8988T (cell line): ENCODE measurements around the gene SPAG16.
"Not testable (repeated sequence)": the region's sequence is repeated elsewhere in the genome, so short reads cannot be mapped to it uniquely, and the experiment has no call there.

Experiments used
- DNase-seq: peaks from one replicate; pipeline ENCODE4 v3.0.0; 2011

The SPAG16 gene

DNA sequence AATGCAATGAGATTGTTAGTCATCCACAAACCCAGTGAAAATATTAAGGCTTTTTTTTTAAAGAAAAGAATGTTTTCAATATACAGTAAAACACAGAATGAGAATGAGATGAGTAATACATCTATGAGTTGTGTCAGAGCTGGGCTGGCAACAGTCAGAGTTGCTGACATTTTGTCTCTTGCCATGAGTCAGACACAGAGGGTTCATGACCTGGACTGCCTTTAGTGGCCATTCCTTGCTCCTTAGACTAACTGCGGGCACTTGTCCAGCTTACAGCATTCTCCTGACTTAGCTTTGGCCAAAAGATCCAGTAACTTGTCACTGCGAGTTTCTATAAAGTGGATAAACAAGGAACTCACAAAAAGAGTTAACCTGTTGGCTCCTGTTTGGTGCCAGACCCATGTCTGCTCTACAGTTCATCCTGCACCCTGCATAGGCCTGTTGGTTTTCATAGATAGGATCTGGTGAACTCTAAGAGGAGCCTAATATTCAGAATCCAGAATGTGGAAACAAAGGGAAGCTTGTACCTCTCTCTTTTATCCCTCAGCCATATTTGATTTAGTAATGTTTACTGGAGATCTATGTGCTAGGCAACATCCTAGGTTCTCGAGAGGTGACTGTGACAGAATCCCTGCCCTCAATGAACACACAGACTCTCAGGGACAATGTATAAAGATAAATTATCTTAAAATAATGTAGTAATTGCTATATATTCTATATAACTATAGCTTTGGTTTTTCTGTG is 735.1 kb downstream of the SPAG16 start:
- no peak for DNase-seq

GRCh38 chr2:214019973-214020345 is 735.7 kb downstream of the SPAG16 start:
- no peak for DNase-seq

GRCh38 chr2:214029190-214029589 is 744.9 kb downstream of the SPAG16 start:
- DNase-seq: no peak

- no peak for DNase-seq
Measured at GRCh38 chr2:214031566-214031965, 747.3 kb downstream of the SPAG16 start.

GRCh38 chr2:214034417-214034816 is 750.2 kb downstream of the SPAG16 start:
- no peak for DNase-seq

DNA sequence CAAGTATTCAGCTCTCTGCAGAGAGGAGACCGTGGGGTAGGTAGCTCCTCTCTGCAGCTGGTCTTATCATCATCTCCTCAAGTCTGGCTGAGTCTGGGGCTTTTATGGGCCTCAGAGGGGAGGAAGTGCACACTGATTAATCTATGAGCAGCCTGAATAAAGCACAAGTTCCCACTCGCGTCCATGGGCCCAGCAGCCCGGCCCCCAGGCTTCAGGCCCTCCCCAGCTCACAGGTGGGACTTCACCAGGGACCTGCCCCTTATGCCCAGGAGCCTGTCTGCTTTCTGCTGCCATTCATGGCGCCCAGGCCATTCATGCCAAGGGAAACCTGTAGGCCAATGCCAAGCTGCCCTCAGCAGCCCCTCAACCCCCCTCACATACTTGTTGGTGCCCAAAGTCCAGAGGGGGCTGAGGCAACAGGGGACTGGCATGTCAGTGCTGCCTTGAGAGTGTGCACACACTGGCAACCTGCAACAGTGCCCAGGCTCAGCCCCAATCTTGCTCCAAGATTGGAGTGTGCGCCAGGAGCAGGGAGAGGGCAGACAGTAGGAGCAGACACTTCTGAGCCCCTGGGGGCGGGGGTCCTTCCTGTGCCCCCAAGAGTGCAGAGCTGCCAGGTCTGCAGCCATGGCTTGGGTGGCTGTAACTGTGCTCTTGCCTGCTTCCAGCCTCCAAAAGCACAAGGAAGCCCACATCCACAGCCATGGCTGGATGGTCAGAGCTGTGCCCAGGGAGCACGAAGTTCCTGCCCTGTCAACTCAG is 751.0 kb downstream of the SPAG16 start:
- DNase-seq: no peak

DNA sequence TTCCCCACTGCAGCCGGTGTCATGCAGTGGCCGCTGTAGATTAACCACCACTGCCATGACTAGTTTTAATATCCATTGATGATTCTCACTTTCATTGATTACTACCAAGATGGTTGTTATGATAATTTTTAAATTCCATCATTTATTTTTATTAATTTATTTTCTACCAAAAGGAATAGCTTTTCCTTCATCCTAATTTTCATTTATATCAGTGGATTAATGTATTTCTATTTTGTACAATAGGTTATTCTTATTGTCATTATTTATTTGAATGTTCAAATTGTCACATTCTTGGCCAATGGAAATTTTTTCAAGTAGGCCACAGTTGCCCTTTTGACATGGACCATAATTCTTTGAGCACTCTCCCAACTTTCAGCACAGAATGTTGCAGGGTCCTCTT is 751.7 kb downstream of the SPAG16 start:
- no peak for DNase-seq

DNA sequence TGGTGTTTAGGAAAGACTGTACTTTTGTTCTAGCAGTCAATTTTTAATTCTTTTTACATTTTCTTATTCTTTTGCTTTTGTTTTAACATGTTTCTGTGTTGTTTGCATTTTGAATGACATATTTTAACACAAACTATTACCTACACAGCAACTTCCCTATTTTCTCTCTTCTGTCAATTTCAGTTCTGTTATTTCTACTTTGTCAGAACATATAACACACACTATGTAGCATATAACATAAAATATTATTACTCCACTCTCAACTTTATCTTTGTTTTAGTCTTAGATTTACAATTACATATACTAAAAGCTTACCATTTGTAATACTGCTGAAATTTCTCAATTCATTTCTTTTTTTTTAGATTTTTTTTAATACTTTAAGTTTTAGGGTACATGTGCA is 753.9 kb downstream of the SPAG16 start:
- no peak for DNase-seq

DNA sequence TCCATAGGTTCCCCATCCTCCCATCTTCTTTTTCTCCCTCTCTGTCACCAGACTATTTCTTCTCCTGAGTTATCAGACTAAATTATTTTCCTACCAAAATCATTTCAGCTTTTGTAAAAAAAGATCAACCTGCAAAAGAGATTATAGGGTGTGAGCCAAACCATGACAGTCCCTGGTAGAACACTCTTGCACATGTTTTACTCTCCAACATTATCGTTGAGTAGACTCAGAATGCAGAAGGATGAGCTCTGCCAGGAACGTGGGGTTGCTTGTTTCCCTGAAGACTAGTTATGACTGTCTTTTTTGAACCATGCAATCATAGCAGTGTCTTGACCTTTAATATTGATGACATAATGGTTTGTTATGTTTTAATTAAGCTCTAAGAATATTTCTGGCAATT is 766.5 kb downstream of the SPAG16 start:
- no peak for DNase-seq

DNA sequence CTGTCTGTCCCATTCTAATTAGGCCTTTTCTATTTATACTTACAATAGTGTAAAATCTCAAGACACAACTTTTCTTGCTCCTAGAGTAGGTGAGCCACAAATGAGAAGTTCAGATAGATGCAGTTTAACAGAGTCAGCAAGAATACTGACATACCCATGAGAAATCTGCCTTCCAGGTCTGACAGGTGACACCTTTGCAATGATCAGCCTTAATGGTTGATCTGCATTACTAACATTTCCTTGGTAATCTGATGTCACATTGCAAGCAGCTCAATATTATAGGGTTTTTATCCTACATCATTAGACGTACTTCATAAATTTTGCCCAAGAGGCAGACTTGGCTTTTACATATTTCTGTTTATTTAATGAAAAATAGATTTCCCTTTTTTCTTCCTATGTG is 767.3 kb downstream of the SPAG16 start:
- DNase-seq: no peak

DNA sequence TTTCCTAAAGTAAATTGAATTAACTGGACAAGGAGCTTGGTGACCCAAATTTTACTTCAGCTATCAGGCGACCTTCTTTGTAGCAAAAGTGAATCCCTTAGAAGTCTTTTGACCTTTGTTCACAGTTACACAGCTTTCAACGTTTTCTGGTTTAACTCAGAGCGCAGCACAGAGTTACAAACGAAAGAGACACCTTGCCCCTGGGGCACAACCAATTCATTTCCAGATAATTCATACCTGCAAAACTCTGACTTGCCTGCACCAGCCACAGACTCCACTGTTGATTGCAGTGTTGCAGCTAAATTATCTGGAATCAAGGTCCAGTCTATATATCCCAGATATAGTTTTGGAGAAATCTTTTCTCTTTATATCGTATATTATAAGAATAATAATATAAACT is 768.0 kb downstream of the SPAG16 start:
- DNase-seq: no peak

DNA sequence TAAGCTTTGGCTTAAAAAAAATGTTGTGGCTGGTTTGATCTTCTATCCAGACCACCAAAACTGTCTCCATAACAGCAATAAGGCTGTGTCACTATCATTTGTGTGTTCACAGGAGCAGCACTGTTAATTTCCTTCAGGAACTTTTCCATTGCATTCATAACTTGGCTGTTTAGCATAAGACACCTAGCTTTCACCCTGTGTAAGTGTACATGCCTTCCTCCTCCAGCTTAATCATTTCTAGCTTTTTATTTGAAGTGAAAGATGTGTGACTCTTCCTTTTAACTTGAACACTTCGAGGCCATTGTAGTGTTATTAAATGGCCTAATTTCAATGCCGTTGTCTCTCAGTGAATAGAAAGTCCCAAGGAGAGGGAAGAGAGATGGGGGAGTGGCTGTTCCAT is 773.7 kb downstream of the SPAG16 start:
- DNase-seq: no peak

GRCh38 chr2:214062279-214062678 is 778.0 kb downstream of the SPAG16 start:
- DNase-seq: not testable (repeated sequence)

DNA sequence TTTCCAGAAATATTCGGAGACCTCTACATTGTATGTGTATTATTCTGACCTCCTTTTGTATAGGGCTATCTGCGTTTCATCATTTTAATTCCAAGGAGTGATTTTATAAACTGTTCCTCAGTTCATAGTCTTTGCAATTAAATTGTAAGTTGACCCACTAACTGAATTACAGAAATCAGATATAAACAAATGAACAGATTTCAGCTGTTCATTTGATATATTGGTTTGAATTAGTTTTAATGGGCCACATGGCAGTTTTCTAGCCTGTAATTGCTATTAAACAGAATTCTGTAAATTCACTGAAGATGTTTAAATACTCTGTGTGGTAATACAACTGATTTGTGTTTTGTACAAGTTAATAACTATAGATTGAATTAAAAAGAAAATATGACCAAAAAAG is 780.2 kb downstream of the SPAG16 start:
- no peak for DNase-seq

DNA sequence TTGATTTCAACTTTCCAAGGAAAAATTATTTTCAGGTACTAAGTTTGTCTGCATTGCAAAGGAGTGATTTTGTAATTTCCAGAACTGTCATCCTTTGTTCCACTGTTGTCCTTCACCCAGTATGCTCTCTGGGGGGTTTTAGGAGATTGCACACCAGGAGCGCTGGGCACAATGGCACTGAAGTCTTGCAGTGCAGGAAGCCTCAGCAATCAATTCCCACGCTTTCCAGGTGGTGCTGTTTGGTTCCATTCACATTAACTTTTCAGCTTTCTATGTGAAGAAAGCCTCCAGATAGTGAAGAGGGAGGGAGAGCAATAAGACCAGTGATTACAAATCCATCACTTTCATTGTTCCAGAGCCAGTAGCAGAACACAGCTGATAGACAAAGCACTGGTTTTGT is 782.6 kb downstream of the SPAG16 start:
- DNase-seq: no peak

DNA sequence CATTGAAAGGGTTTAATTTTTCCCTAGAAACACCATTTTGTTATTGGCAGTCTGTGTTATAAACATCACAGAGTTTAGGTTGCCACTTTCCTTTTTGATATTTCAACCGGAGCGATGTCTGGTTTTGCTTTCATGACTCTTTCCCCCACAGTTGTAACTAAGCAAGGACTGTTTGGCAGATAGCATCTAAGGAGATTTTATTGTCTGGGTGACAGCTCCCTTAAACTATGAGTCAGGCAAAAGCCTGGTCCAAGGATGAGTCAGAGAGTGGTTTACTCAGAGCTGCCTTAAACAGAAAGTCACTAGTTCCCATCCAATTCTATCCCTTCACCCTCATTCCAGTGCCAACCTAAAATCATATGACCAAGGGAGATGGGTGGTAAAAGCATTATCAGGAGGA is 785.0 kb downstream of the SPAG16 start:
- DNase-seq: peak; percentile 9

DNA sequence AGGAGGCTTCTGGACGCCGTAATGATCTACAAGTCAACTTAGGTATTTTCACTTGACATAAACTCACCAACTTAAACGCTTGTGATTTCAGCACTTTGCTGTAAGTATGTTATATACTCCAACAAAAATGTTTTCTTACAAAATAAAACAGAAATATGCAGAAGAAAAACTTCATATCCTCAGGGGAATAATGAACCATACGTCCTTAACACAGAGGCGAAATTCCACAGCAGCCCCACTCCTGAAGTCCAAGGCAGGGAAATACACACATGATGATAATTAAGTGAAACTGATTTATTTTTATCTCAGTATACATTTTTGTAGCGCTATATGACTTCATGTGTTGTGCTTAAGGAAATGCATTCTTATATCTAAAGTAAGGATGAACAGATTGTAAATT is 791.2 kb downstream of the SPAG16 start:
- no peak for DNase-seq

- no peak for DNase-seq
Measured at GRCh38 chr2:214076527-214076926, 792.3 kb downstream of the SPAG16 start.

- no peak for DNase-seq
Measured at GRCh38 chr2:214077727-214078126, 793.5 kb downstream of the SPAG16 start.

GRCh38 chr2:214079032-214079431 is 794.8 kb downstream of the SPAG16 start:
- DNase-seq: no peak

DNA sequence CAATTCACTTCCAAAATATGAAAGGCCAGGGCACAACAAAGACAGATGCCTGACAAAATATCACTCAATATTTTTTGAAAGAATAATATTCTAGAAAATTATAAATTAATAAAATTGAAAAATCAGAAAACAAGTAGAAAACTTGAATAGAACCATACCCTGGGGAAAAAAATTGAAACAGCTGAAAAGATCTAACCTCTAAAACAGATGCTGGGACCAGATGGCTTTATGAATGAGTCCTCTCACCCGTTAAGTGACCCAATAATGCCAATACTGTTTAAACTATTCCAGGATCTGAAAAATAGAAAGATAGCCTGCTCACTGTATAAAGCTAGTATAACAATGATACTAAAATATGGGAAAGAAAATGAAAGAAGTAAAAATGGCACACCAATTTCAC is 804.3 kb downstream of the SPAG16 start:
- no peak for DNase-seq

GRCh38 chr2:214096208-214096715 is 812.0 kb downstream of the SPAG16 start:
- no peak for DNase-seq

GRCh38 chr2:214098811-214099210 is 814.5 kb downstream of the SPAG16 start:
- DNase-seq: no peak

DNA sequence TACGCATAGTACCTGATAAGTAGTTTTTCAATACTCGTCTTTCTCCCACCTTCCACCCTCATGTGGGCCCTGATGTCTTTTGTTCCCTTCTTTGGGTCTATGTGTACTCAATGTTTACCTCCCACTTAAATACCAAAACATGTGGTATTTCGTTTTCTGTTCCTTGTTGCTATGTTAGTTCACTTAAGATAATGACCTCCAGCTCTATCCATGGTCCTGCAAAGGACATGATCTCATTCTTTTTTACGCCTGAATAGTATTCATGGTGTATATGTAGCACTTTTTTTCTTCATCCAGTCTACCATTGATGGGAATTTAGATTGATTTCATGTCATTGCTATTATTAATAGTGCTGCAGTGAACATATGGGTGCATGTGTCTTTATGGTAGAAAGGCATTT is 816.2 kb downstream of the SPAG16 start:
- DNase-seq: no peak
